ENCODE data around the gene DOCK10.

Gene DOCK10

DNA sequence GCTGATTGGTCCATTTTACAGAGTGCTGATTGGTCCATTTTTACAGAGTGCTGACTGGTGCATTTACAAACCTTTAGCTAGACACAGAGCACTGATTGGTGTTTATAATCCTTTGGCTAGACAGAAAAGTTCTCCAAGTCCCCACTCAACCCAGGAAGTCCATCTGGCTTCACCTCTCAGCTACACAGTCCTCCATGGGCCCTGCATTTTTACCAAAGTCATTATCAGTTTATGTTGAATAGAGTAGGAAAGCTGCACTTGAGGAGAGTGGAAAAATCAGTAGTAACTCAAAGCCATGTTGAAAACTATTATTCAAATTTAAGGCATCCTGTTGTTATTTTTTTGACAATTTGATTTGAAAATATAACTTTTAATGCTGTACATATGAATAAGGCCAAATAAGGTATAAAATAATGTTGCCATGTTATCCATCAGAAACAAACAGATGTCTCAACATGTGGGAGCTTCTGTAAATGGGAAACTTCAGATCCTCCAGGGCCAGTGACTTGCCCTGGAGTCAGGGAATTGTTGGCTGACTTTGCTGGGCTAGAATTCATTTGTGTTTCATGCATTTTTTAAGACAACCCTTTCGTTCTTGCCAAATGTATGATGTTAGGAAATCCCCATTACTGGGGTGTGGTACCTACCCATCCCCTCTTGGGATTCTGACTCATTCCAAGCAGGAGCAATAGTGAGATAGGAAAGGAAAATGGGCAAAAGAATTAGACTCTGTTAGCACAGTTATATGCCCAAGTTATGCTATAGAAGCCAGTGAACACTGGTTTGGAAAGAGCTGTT lies 288.3 kb downstream of the DOCK10 start:
- peak; percentile 2 for DNase-seq

DNA sequence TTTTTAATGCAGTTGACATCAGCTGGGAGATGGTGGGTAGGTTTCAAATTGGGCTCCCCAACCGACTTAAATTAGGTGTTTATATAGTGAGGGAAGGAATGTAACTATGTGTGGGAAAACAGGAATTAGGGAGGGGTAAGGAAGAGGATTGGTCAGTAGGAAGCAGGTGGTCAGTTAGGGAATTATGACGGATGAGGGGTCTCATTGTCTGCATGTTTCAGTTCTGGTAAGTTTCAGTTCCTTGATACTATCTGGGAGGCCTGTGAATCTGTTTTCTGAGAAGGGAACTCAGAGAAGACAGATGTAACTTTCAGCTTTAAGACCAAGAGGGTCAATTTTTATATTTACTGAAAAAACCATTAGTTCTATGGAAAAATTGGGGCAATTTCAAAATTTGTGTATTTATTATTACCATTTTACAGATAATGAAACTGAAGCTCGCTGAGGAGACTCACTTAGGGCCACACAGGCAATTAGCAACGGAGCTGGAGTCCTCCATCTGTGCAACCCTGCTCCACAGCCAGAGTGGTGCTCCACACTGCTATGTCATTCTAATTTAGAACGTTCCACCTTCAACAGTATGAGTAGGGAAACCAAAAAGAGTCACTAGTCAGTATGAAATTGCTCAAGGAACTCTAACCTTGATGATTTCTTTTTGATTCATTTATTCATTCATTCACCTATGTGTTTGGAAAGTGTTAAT lies 290.1 kb downstream of the DOCK10 start:
- no peak for DNase-seq

DNA sequence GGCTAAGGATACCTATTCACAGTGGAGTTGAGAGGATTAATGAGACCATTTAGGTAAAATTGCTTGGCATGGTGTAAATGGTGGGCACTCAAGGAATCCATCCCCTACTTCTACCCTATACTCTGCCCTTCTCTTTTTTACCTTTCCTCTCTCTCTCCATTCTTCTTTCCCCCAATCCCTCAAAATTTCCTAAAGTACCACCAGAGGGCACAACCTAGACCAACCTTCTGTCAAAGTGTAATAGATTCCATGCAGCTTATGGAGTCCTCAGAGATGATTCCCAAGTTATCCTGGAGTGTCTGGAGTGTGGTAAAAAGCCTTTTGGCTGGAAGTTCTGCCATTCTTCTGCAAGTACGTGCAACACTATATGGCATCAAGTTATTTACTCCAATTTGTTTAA lies 293.1 kb downstream of the DOCK10 start:
- no peak for DNase-seq

DNA sequence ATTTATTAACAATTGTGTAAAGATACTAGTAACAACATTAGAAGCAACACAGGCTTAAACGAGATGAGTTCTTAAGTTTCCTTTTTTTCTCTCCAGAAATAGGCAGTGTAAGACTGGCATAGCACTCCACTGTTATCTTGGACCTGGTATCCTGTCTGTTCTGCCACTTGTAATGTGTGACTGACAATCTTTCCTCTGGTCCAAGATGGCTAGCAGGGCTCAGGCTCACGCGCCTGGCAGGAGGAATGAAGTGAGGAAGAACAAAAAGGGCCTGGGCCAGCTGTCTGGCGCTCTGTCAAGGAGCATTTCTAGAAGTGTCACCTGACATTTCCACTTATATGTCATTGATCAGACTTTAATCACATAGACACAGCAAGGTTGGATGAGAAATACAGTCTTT lies 294.5 kb downstream of the DOCK10 start:
- DNase-seq, result no peak

DNA sequence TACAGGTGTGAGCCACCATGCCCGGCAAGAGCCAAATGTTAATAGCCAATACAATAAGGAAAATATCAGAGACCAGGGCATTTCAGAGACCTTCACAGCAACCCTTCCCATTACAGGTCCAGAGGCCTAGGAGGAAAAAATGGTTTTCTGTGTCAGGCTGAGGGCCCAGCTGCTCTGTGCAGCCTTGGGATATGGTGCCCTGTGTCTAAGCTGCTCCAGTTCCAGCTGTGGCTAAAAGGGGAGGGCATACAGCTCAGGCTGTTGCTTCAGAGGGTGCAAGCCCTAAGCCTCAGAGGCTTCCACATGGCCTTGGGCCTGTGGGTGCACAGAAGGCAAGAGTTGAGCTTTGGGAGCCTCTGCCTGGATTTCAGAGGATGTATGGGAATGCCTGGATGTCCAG lies 306.0 kb downstream of the DOCK10 start:
- DNase-seq, result no peak

DNA sequence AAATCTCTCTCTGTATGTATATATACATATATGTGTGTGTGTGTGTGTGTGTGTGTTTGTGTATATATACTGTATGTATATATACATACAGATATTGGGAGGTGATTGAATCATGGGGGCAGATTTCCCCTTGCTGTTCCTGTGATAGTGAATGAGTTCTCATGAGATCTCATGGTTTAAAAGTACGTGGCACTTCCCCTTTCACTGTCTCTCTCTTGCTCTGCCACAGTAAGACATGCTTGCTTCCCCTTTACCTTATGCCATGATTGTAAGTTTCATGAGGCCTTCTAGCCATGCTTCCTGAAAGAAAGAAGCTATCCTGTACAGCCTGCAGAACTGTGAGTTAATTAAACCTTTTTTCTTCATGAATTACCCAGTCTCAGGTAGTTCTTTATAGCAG lies 307.3 kb downstream of the DOCK10 start:
- no peak for DNase-seq

DNA sequence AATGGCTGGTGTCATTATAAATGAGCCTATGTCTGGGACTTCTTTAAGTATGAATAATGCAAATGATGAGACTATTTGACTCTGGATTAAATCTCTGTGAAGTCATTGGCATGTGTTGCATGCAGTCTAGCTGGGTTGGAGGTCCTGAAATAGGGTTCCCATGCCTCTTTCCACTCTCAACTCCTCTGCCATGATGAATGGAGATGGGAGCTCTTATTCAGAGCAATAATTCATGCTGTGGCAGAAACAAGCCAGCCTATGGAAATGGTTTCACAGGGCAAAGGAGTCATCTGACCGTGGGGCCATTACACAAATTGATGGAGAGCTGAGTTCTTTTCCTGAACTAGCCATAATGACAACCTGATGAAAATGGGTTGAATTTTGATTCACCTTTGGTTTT lies 310.6 kb downstream of the DOCK10 start:
- no peak for DNase-seq

DNA sequence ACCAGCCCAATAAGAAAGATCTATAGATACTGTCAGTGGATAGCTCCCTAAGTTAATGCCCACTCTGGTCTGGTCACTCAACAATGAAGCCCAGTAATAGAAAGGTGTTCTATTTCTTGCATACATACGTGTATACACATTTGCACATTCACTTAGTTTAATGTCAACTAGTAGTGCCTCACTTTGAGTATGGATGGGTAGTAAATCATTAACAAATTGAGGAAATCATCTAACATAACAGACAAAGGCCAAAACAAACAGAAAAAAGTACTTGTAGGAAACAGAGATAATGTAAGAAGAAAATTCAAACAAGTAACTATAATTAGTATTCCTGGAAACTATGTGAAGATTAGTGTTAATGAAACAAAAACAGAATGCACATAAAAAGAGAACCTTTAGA lies 312.8 kb downstream of the DOCK10 start:
- DNase-seq, result no peak

DNA sequence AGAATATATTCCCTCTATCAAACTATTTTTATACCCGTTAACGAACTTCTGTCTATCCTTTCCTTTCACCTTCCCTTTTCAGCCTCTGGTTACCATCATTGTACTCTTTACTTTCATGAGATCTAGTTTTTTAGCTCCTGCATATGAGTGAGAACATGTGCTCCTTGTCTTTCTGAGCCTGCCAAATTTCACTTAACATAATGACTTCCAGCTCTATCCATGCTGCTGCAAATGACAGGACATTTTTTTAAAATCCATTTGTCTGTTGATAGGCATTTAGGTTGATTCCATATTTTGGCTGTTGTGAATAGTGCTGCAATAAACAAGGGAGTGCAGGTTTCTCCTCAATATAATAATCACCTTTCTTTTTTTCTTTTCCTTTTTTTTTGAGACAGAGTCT lies 317.9 kb downstream of the DOCK10 start:
- no peak for DNase-seq

DNA sequence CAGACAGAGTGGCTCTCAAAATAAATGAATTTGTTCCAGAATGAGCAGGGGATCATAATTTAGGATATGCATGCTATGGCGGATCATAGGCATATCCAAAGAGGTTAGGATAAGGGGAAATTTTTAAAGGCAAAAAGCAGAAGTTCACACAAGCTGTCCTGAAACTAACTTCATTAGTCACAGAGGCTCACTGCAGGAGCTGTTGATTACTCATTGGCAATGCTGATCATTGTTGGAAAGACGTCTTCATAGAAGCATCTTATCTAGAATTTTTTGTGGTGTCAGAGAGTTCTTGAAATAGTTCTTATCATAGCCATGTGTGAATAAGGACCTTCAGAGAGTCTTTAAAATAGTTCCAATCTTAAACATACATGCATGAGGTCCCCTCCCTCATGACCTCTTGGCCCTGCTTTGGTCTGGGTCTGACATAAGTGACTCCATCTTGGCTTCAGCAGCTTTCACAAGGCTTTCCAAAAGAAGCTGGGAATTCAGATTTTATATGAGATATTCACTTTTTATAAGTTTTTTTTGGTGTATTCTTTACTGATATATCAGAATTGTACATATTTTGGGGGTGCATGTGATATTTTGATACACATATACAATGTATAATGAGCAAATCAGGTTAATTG lies 318.6 kb downstream of the DOCK10 start:
- no peak for DNase-seq

DNA sequence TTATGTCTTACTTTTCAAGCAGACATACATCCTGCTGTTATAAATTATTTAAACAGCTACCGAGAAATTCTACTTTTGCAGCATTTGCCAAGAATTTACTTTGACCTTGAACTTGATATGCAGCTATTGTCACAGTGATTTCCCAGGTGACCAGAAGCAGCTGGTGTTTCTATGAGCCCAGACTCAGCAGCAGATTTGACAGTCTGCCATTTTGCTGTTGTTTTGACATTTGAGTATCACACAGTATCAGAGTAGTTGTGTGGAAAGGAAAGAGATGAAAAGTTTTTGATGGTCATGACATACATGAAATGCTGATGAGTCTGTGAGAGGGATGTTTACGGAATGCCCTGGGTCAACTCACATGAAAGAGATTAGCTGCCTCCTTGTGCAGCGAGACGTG lies 319.5 kb downstream of the DOCK10 start:
- no peak for DNase-seq

DNA sequence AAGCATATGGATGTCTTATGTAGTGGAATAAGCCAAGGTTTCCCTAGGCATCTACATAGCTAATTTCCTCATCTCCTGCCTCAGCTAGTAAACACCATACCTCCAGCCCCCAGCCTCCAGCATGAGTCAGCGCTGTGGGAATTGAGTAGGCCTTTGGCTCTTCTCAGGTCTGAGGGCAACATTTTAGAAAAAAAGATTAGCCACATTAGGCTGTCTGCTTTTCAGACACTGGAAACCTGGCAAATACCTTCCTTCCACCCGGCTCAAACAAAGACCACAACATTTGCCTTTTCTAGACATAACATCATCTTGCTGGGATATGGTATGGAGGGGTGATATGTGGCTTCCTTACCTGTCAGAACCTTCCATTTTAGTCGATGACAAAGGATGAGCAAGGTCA lies 320.0 kb downstream of the DOCK10 start:
- no peak for DNase-seq

DNA sequence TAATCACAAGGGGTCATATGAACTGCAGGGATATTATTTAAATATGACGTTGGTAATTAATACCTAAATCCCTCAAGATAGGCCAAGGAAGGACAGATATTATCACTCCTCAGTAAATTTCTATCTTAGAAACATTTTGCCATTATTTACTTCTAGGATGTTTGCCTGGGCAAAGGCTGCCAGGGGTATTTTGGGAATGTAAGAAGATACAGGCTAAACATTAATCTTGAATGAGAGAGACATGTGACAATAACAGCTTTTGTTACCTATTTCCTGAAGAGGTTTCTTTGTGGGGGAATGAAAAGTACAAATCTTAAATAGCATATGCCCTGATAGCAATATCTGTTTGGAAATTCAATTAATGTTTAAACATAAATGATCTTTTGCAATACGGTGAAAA lies 325.3 kb downstream of the DOCK10 start:
- no peak for DNase-seq

DNA sequence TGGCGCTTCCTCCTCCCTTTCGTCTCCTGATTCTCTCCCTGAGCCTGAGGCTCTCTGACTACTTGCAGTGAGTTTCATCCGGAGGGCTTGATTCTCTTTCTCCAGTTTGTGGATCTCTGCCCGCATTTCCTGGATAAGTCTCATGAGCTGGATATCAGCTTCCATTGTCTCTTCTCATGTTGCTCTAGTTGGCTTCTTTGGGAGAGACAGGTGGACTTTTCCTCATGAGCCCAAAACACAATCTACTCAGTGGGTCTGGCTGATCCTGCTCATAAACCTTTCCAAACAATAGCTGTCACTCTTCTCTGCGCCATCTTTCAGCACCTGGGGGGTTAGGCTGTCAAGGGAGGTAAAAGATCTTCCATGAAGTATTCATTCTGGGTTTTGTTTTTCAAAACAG lies 326.1 kb downstream of the DOCK10 start, which contains the start of gene CCDC195:
Gene CCDC195 (minus strand): TSS at position 165 of the 400 bp plus-strand sequence. CDS start 0 bp downstream, at position 165.
- no peak for DNase-seq
